ENCODE data around the gene SREK1IP1.
"Not testable (repeated sequence)": the region's sequence is repeated elsewhere in the genome, so short reads cannot be mapped to it uniquely, and the experiment has no call there.

The SREK1IP1 gene

DNA sequence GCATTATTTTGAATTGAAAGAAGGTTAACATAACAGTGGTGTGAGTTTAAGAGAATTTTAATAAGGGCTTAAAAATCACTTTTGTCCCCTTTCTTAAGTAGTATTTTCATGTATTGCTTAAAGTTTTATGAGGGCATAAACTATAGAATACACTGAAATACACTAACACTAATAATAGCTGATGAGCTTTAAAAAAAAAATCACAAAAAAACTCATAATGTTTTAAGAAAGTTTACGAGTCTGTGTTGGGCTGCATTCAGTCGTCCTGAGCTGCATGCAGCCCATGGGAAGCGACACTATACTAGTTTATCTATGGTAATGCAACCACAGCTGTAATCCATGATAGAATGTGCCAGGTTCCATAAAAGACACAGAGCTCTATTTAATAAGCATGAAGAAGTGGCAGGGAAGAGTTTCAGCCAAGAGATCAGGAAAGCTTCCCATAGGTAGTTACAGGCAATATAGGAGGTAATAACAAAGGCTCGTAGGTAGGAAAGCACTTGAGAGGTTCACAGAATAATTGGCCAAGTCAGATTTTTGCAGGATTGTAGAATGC, 4.5 kb downstream of the SREK1IP1 start:
- DNase-seq, result no peak

DNA sequence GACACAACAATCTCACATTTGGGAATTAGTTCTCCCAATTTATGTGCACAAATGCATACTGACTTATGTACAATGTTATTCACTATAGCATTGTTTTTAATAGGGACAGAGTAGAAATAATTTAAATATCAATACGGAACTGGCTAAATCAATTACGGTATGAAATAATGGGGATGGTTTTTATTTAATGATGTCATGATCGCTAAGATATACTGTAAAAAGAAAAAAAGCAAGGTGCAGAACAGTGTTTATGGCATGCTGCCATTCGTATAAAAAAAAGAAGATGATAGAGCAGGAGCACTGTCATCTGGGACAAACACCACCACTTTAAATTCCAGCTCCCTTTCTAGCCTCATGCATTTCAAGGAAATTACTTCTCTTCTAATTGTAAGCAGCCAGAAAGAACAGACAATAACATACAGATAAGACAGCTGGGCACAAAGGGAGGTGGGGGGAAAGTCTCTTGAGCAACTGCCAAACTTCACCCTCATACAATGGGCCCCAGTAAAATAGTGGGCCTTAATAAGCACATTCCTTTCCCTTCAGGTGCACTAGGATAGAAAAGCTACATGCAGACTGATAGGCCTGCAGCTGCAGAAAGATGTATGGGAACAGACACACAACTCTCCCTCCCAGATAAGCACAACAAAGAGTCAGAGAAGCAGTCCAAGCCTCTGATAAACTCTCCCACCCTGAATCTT, 8.4 kb downstream of the SREK1IP1 start:
- no peak for DNase-seq

DNA sequence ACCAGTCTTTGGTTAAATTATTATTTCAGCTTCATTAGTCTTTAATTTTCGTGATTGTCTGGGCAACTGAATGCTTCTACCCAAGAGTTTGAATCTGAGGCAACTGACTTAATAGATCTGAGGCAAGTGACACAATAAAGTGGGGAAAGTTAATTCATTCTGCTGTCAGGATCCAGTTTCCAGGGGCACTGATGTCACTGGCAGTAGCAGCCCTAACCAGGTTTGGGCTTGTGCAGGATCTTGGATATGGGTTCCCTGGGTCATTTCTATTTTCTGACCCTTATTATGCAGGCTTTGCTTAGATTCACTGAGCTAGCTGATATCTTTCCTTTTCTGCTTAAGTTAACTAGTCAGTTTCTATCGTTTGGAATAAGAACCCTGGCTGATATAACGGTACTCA, 9.6 kb downstream of the SREK1IP1 start:
- DNase-seq, result no peak

DNA sequence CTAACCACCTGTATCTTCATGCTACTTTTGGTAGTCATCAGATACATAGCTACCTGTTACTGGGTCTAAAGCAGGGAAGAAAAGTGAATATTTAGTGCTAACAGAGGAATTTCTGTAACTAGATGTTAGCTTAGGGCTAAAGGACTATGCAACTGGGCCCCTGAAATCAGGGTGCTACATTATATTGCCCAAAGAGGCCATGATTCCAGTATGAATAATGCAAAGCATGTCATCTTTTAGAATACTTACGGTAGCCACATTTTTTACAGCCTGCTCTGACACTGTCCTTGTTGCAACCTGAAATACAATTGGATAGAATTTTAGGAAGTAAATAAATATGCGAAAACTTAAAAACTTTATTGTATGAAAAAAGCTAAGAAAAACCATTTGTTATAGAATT, 14.4 kb downstream of the SREK1IP1 start:
- no peak for DNase-seq

DNA sequence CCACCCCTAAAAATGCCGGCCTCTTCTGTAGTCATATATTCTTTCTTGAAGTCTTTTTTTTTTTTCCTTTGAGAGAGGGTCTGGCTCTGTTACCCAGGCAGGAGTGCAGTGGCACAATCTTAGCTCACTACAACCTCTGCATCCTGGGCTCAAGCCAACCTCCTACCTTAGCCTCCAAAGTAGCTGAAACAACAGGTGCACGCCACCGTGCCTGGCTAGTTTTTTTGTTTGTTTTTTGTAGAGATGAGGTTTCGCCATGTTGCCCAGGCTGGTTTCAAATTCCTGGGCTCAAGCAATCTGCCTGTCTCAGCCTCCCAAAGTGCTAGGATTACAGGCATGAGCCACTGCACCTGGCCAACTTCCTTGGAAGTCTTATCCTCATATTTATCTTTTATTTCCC, 19.1 kb downstream of the SREK1IP1 start:
- DNase-seq, result no peak

DNA sequence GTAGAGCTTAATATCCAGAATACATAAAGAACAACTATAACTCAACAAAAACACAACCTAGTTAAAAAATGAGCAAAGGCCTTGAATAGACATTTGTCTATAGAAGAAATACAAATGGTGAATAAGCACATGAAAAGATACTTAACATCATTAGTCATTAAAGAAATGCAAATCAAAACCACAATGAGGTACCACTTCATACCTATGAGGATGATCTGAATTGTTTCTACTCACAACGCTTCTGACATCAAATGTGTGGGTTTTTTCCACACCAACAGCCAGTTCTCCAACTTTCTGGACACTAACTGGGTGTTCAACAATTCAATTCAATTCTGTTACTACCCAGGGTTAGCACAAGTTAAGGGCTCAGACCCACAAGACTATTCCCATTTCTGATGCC, 22.0 kb downstream of the SREK1IP1 start:
- no peak for DNase-seq

DNA sequence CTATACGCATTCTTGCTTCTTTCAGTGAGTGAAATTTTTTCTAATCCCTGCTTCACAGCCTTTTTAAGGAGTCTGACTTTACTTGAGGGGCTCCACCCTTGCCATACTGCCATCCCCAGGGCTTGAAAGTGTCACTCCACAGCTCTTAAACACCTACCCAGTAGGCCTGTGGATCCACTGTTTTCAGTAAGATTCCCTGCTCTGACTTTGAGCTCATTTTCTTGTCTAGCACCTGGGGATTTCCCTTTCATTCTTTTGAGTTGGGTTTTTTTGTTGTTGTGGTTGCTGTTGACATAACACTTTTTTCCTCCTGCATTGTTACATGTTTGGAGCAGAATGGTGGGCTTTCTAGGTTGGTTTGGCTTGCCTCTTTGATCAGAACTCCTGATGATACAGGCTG, 23.6 kb downstream of the SREK1IP1 start:
- no peak for DNase-seq

DNA sequence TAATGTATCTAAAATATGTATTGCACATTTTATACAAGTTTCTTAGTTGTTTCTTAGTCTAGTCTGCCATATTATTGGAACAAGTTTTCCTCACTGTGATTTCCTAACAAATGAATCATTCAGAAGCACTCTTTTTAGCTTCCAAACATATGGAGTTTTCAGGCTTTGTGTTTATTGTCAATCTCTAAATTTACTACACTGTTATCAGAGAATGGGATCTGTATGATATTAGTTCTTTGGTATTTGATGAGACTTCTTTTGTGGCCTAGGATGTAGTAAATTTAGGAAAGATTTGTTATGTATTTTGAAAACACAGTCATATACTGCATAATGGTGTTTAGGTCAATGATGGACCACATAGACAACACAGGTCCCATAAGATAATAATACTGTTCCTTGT, 25.7 kb downstream of the SREK1IP1 start:
- no peak for DNase-seq

DNA sequence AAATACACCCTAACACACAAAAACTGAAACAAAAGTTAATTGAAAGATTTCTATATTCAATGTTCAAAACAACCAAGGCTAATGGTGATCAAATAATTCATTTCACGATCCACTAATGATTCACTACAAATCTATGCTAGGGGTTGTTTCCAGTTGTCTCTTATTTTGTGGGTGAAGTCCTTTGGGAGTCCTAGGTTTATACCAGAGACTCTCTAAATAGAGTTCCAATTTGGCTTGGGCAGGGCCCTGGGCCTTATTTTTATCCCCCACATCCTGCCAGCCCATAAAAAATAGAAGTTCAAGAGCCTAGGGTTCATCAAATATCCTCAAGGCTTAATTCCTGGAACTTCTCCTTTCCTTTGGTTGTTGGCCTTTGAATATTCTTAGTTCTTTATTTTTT, 26.1 kb downstream of the SREK1IP1 start:
- no peak for DNase-seq

DNA sequence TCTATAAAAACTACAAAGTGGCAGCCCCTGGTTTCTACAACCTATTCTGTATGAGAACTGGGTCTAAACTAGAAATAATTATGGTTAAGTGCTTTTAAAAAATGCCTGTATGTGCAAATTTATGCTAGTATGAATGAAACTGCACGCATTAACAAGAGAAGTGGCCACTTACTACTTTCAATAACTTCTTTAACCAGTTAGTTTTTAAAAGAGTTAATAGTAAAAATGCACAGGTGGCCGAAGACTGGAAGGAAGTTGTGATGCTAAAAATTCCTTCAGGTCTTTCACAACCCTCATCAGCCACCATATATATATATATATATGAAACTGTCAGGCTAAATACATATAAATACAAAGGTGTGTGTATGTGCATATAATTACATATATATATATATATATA, 41.3 kb downstream of the SREK1IP1 start:
- no peak for DNase-seq

DNA sequence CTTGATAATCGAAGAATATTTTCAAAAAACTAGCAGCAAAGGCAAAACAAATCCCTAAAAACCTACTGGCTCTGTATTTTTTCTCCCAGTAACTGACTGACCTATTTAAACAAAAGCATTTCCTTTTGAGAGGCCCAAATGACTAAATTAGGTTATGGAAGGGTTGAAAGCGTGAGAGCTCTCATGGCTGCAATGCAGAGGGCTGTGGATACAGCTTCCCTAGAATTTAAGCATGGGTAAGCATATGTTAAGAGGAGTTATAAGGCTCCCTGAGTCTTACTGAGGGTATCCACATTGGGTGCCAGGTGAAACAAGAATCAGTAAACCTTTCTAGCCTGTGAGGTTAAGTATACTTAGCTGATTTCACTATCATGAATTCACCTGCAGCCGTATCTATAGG, 45.9 kb downstream of the SREK1IP1 start:
- DNase-seq, result no peak

DNA sequence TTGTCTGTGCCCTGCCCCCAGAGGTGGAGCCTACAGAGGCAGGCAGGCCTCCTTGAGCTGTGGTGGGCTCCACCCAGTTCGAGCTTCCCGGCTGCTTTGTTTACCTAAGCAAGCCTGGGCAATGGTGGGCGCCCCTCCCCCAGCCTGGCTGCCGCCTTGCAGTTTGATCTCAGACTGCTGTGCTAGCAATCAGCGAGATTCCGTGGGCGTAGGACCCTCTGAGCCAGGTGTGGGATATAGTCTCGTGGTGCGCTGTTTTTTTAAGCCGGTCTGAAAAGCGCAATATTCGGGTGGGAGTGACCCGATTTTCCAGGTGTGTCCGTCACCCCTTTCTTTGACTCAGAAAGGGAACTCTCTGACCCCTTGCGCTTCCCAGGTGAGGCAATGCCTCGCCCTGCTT, 54.0 kb downstream of the SREK1IP1 start:
- not testable (repeated sequence) for DNase-seq

DNA sequence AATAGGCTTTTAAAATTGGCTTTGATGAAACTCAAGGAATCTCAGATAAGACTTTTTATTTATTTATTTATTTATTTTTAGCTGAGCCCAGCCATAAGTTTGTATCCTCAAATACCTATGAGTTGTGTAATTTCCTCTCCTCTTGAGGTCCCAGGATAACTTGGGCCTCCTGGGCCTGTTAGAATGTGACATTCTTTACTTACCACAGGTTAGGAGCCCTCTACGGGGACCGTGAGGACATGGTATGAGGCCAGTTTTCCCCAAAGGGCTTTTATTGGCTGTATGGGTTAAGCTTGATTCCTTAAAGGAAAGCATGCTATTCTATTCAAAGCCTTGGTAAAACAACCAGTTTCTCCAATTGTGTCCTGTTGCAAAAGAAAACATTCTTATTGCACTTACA, 61.3 kb downstream of the SREK1IP1 start:
- DNase-seq, result no peak

DNA sequence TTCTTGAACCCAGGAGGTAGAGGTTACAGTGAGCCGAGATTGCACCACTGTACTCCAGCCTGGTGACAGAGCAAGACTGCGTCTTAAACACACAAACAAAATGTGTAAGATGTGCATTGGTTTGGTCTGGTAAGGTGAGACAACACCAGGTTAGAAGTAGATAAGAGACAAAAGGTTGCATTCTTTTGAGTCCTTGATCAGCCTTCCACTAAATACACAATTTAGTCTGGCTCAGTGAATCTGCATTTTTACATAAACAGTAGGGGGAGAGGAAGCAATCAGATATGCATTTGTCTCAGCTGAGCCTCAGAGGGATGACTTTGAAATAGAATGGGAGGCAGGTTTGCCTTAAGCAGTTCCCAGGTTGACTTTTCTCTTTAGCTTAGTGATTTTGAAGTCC, 62.4 kb downstream of the SREK1IP1 start:
- DNase-seq, result not testable (repeated sequence)

DNA sequence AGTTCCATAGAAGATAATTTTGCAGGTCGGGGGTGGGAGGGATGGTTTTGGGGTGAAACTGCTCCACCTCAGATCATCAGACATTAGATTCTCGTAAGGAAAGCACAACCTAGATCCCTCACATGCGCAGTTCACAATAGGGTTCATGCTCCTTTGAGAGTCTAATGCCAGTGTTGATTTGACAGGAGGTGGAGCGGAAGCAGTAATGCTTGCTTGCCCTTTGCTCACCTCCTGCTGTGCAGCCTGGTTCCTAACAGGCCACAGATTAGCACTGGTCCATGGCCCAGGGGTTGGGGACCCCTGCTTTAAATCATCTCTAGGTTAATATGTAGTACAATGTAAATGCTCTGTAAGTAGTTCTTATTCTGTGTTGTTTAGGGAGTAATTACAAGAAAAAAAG, 67.7 kb downstream of the SREK1IP1 start:
- no peak for DNase-seq

DNA sequence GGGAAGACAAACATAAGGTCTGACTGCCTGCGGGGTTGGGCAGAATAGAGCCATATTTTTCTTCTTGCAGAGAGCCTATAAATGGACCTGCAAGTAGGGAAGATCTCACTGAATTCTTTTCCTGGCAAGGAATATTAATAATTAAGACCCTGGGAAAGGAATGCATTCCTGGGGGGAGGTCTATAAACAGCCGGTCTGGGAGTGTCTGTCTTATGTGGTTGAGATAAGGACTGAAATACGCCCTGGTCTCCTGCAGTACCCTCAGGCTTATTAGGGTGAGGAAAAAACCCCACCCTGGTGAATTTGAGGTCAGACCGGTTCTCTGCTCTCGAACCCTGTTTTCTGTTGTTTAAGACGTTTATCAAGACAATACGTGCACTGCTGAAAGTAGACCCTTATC, 72.1 kb downstream of the SREK1IP1 start:
- DNase-seq, result not testable (repeated sequence)

DNA sequence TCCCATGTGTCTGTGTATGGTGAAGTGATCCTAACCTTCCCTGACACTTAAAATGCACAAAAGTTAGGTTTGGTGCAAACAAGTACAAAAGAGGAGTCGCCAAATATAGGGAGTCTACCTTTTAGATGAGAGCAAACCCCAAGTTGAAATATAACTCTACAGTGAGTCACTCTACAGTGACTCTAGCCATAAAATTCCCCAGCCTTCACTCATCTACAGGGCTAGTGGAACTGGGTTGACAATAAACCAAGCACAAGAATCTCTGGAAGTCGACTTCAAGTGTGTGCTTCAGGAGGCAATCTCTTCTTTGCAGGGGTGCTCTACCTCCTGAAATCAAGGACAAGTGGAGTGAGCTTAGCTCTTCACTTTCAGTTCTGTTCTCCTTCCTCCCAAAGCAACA, 74.9 kb downstream of the SREK1IP1 start:
- no peak for DNase-seq

DNA sequence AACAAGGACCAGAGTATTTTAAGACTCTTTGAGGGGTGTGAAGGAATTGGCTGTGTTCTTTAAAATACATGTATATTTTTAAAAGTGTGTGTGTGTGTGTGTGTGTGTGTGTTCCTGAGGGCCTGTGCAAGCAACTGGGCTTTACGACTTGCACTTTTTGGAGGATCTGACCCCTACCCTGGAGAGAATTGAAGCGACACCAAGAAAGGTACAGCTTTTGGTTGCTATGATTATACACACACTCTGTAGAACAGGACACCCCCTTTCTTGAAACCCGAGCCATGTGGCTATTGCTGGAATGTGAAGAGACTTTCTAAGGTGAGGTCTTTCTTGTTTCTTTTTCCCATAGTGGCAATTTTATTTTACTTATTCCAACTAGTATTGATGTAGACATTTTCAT, 77.2 kb downstream of the SREK1IP1 start:
- DNase-seq, result no peak

DNA sequence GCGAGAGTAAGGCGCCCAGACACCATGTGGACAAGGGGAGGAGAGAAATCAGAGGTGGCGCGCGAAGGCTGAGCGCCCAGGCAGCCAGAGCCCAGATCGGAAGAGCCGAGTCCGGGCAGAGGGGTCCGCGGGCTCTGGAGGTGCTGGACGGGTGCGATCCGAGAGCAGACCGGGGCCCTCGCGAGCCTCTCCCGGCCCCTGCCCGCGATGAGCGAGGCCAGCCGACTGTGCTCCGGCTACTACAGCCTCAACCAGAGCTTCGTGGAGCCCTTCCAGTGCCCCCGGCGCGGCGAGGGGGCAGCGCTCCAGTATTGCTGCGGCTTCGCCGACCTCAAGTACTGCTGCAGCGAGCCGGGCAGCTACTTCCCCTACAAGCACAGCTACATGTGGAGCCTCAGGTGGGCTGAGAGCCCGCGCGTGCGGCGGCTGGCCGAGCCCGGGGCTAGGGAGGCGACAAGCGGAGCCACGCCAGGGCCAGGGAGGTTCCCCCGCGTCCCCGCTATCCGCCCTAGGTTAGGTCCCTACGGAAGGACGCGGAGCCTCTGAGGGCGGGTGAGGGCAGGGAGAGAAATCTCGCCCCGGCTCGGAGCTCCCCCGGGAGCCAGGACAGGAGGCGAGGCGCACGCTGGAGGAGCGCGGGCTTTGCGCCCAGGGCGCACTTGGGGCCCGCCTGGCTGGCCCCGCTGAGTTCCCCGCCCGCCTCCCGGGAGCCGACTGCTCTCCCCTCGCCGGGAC, 77.9 kb downstream of the SREK1IP1 start, which contains the start of gene SHISAL2B:
TSS of gene SHISAL2B (plus strand) at position 87 of the 735 bp plus-strand sequence. CDS start at position 208, 121 bp downstream.
- peak; percentile 57 for DNase-seq

DNA sequence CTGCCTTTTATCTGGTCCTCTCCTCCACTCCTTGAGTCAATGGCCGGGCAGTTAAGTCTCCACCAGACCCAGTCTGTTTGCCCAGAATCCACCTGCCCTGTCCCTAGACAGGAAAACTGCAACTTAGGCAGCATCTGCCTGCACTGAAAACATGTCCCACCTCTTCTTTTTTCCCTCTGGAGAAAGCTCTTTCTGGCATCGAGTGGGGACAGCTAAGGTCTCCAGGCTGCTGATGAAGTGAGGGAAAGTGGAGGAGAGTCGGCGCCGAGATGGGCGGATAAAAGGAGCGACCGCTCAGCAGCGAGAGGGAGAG, 78.4 kb downstream of the SREK1IP1 start:
- DNase-seq, result no peak

DNA sequence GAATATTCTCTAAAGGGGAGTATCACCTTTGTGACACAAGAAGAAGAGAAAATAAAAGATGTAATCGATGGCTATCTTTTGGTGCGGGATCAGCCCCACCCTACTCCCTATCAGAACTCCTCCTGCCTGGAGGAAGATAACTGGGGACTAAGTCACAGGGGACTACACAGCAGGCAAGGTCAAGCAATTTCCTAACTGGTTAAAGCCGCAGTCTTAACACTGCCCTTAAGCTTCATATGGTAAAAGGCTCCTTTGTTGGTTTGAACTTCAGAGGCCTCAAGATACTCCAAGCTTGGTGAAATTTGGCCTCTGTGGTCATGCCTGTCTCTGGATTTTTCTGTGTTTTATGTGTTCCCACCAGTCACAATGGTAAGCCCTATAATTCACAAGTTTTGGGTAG, 79.5 kb downstream of the SREK1IP1 start:
- DNase-seq, result no peak

DNA sequence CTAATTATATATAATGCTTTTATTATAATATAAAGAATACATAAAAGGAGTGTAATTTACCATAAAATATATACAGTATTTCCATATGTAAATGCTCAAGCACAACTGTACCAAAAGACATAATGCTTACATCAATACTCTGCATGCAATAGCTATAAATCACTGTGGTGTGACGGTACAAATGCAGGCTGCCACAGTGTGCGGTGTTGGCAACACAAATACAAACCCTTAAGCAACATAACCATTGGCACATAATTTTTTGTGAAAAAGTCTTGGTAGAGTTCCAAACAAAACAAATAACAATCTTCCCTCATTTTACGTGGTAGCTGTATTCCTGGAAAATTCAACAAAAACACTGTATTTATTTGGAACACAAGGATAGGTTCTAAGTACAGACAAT, 80.1 kb downstream of the SREK1IP1 start:
- DNase-seq, result no peak

DNA sequence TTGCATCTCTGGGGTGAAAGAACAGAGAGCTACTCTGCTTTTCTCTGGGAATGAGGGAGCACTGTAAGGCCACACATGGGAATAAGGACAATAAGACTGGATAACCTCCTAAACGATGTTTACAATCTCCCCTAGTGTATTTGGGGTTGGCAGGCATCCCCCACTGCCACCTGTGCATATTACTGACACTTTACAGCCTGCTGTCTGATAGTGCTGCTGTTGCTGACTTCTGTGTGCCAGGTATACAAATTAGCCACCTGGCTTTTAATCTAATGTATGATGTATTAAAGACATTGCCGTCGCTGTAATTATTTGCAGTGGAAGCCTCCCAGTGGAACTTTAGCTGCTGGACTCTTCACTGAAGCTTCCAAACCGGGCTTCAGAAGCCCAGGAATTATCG, 82.6 kb downstream of the SREK1IP1 start:
- DNase-seq, result no peak

DNA sequence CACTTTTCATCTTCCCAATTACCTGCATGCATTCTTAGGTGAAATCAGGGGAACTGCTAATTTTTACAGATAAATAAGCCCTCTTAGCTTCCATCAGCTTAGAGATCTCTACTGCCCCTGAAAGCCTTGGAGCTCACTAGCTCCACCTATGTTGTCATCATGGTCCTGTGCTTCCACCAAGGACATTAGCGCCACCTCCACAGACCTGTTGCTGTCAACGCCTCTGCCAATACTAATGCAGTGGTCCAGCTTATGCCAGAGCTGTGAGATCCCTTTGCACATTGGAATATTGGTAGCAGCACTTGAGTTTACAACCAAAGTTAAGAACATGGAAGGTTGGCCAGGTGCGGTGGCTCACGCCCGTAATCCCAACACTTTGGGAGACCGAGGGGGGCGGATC, 85.9 kb downstream of the SREK1IP1 start:
- DNase-seq, result no peak

DNA sequence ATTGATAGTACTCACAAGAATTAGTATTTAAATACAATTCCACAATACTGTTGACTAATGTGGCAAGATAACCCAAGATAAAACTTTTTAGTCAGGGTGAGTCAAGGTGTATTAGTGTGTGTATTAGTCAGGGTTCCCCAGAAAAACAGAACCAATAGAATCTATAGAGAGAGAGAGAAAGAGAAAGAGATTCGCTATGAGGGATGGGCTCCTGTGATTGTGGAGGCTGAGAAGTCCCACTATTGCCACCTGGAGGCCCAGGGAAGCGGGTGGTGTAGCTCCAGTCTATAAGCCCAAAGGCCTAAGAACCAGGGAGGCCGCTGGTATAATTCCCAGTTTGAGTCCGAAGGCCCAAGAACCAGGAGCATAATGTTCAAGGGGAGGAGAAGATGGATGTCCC, 88.2 kb downstream of the SREK1IP1 start:
- DNase-seq, result no peak
